HepG2 (cell line): Measurements from ENCODE around the gene MYO3B. TPM values are rescaled to one million over a fixed set of nuclear protein-coding genes. Genes with fewer than 3 reads are reported as not detected.

Experiments
- BCL6 ChIP-seq: IDR thresholded peaks from 2 replicates; pipeline ENCODE4 v1.6.1; 2016; ENCODE audit warnings: missing genetic modification reagents, missing compliant biosample characterization
- CENPT ChIP-seq: sonication (generic); formaldehyde crosslinking; IDR thresholded peaks from 2 replicates; pipeline ENCODE4 v1.8.0; 2022; ENCODE audit warnings: low read depth, mild to moderate bottlenecking, moderate library complexity, missing genetic modification reagents
- EHMT2 ChIP-seq: fragments of 200-600 bp; sonication (generic); IDR thresholded peaks from 2 replicates; pipeline ENCODE4 v1.7.0; 2017; ENCODE audit warnings: antibody characterized with exemption, low read depth, low read length, borderline replicate concordance
- FOXM1 ChIP-seq: sonication (generic); formaldehyde crosslinking; IDR thresholded peaks from 2 replicates; pipeline ENCODE4 v1.5.0; 2020; ENCODE audit warnings: missing genetic modification reagents
- FOXP1 ChIP-seq, 2 experiments: fragments of 450-650 bp in 1 of 2; IDR thresholded peaks; 2 replicates each; pipeline ENCODE4 v1.6.1; 2017 to 2018; ENCODE audit warnings: antibody characterized with exemption in 1 of 2
- KDM4B ChIP-seq: sonication (generic); formaldehyde crosslinking; IDR thresholded peaks from 2 replicates; pipeline ENCODE4 v1.4.0; 2020; ENCODE audit warnings: missing genetic modification reagents
- KDM5A ChIP-seq: fragments of 200-600 bp; sonication (generic); IDR thresholded peaks from 2 replicates; pipeline ENCODE4 v1.7.0; 2018; ENCODE audit warnings: antibody characterized with exemption, mild to moderate bottlenecking, low read length, borderline replicate concordance
- KLF11 ChIP-seq: IDR thresholded peaks from 2 replicates; pipeline ENCODE4 v1.6.1; 2016; ENCODE audit warnings: missing compliant biosample characterization
- MAFG ChIP-seq: sonication (generic); formaldehyde crosslinking; IDR thresholded peaks from 2 replicates; pipeline ENCODE4 v1.5.1; 2020; ENCODE audit warnings: mild to moderate bottlenecking, missing genetic modification reagents
- MIER2 ChIP-seq: IDR thresholded peaks from 2 replicates; pipeline ENCODE4 v1.6.1; 2016; ENCODE audit warnings: missing biosample characterization, missing genetic modification reagents
- PHF20 ChIP-seq: sonication (generic); formaldehyde crosslinking; IDR thresholded peaks from 2 replicates; pipeline ENCODE4 v1.5.0; 2020; ENCODE audit warnings: mild to moderate bottlenecking, missing genetic modification reagents
- REXO4 ChIP-seq: sonication (generic); formaldehyde crosslinking; IDR thresholded peaks from 2 replicates; pipeline ENCODE4 v1.8.0; 2022; ENCODE audit warnings: missing genetic modification reagents, mild to moderate bottlenecking, borderline replicate concordance
- SPEN ChIP-seq: sonication (generic); formaldehyde crosslinking; IDR thresholded peaks from 2 replicates; pipeline ENCODE4 v1.5.1; 2020; ENCODE audit warnings: low read depth, mild to moderate bottlenecking, missing genetic modification reagents
- TAF1 ChIP-seq: sonication (generic); formaldehyde crosslinking; IDR thresholded peaks from 2 replicates; pipeline ENCODE4 v1.4.0; 2020; ENCODE audit warnings: missing genetic modification reagents
- TBP ChIP-seq: sonication (generic); formaldehyde crosslinking; IDR thresholded peaks from 2 replicates; pipeline ENCODE4 v1.5.0; 2020; ENCODE audit warnings: missing genetic modification reagents
- TEAD3 ChIP-seq: optimal IDR thresholded peaks from 2 replicates; pipeline ENCODE3; 2016; ENCODE audit warnings: borderline replicate concordance
- ZNF12 ChIP-seq: sonication (generic); formaldehyde crosslinking; IDR thresholded peaks from 2 replicates; pipeline ENCODE4 v1.5.0; 2020; ENCODE audit warnings: missing genetic modification reagents
- ZNF136 ChIP-seq: sonication (generic); formaldehyde crosslinking; IDR thresholded peaks from 2 replicates; pipeline ENCODE4 v1.8.1; 2022; ENCODE audit warnings: low read depth, mild to moderate bottlenecking, moderate library complexity, missing genetic modification reagents
- ZNF343 ChIP-seq: sonication (generic); formaldehyde crosslinking; IDR thresholded peaks from 2 replicates; pipeline ENCODE4 v1.4.0; 2020; ENCODE audit warnings: mild to moderate bottlenecking, missing genetic modification reagents
- ZNF496 ChIP-seq: sonication (generic); formaldehyde crosslinking; IDR thresholded peaks from 2 replicates; pipeline ENCODE4 v1.8.1; 2023; ENCODE audit warnings: mild to moderate bottlenecking, moderate library complexity, missing genetic modification reagents; ENCODE audit not compliant: insufficient replicate concordance
- ZNF577 ChIP-seq: sonication (generic); formaldehyde crosslinking; IDR thresholded peaks from 2 replicates; pipeline ENCODE4 v1.4.0; 2020; ENCODE audit warnings: mild to moderate bottlenecking, low read depth, missing genetic modification reagents, borderline replicate concordance
- polyA plus RNA-seq, 8 experiments: library from polyadenylated mRNA; depleted of rRNA in 3 of 8; stranded (reverse) in 7 of 8; unstranded in 1 of 8; fragments of >200 nt; fragmentation: Illumina TruSeq in 4 of 8; extraction: Trizol in 4 of 8; gene quantifications; 2 replicates each; pipeline versions ENCODE4 v1.2.1 to v1.2.3, GENCODE V29; 2011 to 2016; ENCODE audit warnings: low read depth in 4 of 8, missing spikeins in 1 of 8, mixed read lengths in 1 of 8; ENCODE audit not compliant: insufficient read depth in 1 of 8
- total RNA-seq, 5 experiments: library from RNA; depleted of rRNA; stranded (reverse); fragments of >200 nt; fragmentation: Illumina TruSeq; extraction: Trizol; gene quantifications; 2 replicates each; pipeline ENCODE4 v1.2.3, GENCODE V29; 2016; ENCODE audit warnings: low read depth in 1 of 5
- TF ChIP-seq, protein P1 (sequence below): sonication (generic); formaldehyde crosslinking; IDR thresholded peaks from 2 replicates; pipeline ENCODE4 v1.4.0; 2020; ENCODE audit warnings: missing genetic modification reagents; ENCODE audit errors: not compliant biosample characterization
- TF ChIP-seq, protein P2 (sequence below): sonication (generic); formaldehyde crosslinking; IDR thresholded peaks from 2 replicates; pipeline ENCODE4 v1.4.0; 2020; ENCODE audit warnings: missing genetic modification reagents, borderline replicate concordance
- TF ChIP-seq, protein P3 (sequence below): sonication (generic); formaldehyde crosslinking; IDR thresholded peaks from 2 replicates; pipeline ENCODE4 v1.4.0; 2020; ENCODE audit warnings: mild to moderate bottlenecking, missing genetic modification reagents

Gene MYO3B
- total and polyA plus RNA-seq, 2 of the 13 experiments (the other 11 are each of a cell fraction or from before 2014, with no cell fraction given) = 0.01 TPM; not detected in 1

- TF ChIP-seq, protein P1, sequence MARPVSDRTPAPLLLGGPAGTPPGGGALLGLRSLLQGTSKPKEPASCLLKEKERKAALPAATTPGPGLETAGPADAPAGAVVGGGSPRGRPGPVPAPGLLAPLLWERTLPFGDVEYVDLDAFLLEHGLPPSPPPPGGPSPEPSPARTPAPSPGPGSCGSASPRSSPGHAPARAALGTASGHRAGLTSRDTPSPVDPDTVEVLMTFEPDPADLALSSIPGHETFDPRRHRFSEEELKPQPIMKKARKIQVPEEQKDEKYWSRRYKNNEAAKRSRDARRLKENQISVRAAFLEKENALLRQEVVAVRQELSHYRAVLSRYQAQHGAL = no peak
- TF ChIP-seq MAFG (CRISPR knock-in tag) (no peak), KDM5A (no peak), MIER2 (CRISPR knock-in tag) (no peak), ZNF12 (no peak), FOXM1 (CRISPR knock-in tag) (no peak), FOXP1 (IDR thresholded peaks at IDR 0.05) (peak; percentile 57; the same call in 1 of the 2 replicates), FOXP1 (CRISPR knock-in tag; IDR thresholded peaks at IDR 0.05) (peak; percentile 62; the same call in 1 of the 2 replicates), KLF11 (CRISPR knock-in tag) (no peak), ZNF577 (CRISPR knock-in tag) (no peak), ZNF496 (CRISPR knock-in tag) (no peak), TBP (CRISPR knock-in tag) (no peak), EHMT2 (peak; percentile 76; the same call in 1 of the 2 replicates), REXO4 (CRISPR knock-in tag) (no peak), BCL6 (CRISPR knock-in tag) (no peak), ZNF136 (CRISPR knock-in tag) (no peak), KDM4B (CRISPR knock-in tag) (no peak), ZNF343 (no peak), SPEN (peak; percentile 34; the same call in 1 of the 2 replicates), CENPT (CRISPR knock-in tag) (no peak), PHF20 (CRISPR knock-in tag) (no peak), TAF1 (CRISPR knock-in tag) (no peak), TEAD3 (peak; percentile 89)
- TF ChIP-seq, protein P2, sequence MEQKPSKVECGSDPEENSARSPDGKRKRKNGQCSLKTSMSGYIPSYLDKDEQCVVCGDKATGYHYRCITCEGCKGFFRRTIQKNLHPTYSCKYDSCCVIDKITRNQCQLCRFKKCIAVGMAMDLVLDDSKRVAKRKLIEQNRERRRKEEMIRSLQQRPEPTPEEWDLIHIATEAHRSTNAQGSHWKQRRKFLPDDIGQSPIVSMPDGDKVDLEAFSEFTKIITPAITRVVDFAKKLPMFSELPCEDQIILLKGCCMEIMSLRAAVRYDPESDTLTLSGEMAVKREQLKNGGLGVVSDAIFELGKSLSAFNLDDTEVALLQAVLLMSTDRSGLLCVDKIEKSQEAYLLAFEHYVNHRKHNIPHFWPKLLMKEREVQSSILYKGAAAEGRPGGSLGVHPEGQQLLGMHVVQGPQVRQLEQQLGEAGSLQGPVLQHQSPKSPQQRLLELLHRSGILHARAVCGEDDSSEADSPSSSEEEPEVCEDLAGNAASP (CRISPR knock-in tag) = no peak
- TF ChIP-seq, protein P3, sequence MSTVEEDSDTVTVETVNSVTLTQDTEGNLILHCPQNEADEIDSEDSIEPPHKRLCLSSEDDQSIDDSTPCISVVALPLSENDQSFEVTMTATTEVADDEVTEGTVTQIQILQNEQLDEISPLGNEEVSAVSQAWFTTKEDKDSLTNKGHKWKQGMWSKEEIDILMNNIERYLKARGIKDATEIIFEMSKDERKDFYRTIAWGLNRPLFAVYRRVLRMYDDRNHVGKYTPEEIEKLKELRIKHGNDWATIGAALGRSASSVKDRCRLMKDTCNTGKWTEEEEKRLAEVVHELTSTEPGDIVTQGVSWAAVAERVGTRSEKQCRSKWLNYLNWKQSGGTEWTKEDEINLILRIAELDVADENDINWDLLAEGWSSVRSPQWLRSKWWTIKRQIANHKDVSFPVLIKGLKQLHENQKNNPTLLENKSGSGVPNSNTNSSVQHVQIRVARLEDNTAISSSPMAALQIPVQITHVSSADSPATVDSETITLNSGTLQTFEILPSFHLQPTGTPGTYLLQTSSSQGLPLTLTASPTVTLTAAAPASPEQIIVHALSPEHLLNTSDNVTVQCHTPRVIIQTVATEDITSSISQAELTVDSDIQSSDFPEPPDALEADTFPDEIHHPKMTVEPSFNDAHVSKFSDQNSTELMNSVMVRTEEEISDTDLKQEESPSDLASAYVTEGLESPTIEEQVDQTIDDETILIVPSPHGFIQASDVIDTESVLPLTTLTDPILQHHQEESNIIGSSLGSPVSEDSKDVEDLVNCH (CRISPR knock-in tag) = no peak
Measured at GRCh38 chr2:170485254-170486026, 307.5 kb downstream of the MYO3B start (continued).
